RWPE2 (cell line): ENCODE data around the gene MYO3B.

Experiments
- ATAC-seq: fragments of 200-7000 bp; cut with Tn5 transposase; 3 replicates; pipeline ENCODE4 v1.9.1; 2021; ENCODE audit warnings: low read depth
- DNase-seq: peaks from one replicate; pipeline ENCODE4 v3.0.0-alpha.2; 2020; ENCODE audit warnings: low spot score
- H3K27ac ChIP-seq: fragments of 450-650 bp; 2 replicates; pipeline ENCODE4 v1.5.1; 2017; ENCODE audit warnings: mild to moderate bottlenecking; ENCODE audit not compliant: poor library complexity, severe bottlenecking
- H3K27me3 ChIP-seq: fragments of 250-450 bp; sonication (Bioruptor Pico); 2 replicates; pipeline ENCODE4 v1.5.1; 2021; ENCODE audit warnings: mild to moderate bottlenecking, moderate library complexity; ENCODE audit not compliant: insufficient read depth, poor library complexity, severe bottlenecking
- H3K36me3 ChIP-seq: fragments of 250-450 bp; sonication (Bioruptor Pico); 2 replicates; pipeline ENCODE4 v1.5.1; 2020; ENCODE audit warnings: low read depth, mild to moderate bottlenecking, moderate library complexity
- H3K4me1 ChIP-seq: fragments of 250-450 bp; sonication (Bioruptor Pico); 2 replicates; pipeline ENCODE4 v1.5.1; 2021; ENCODE audit warnings: mild to moderate bottlenecking, moderate library complexity; ENCODE audit not compliant: insufficient read depth, poor library complexity, severe bottlenecking
- H3K4me3 ChIP-seq: fragments of 250-450 bp; sonication (Bioruptor Pico); 2 replicates; pipeline ENCODE4 v1.5.1; 2021; ENCODE audit warnings: mild to moderate bottlenecking, moderate library complexity; ENCODE audit not compliant: severe bottlenecking
- H3K9me3 ChIP-seq: fragments of 250-450 bp; sonication (Bioruptor Pico); 2 replicates; pipeline ENCODE4 v1.5.1; 2021; ENCODE audit warnings: mild to moderate bottlenecking, moderate library complexity; ENCODE audit not compliant: severe bottlenecking
- CTCF ChIP-seq: fragments of 450-650 bp; IDR thresholded peaks from one replicate; pipeline ENCODE4 v1.5.1; 2017; ENCODE audit warnings: mild to moderate bottlenecking, moderate library complexity; ENCODE audit not compliant: poor library complexity, severe bottlenecking

MYO3B gene

DNA sequence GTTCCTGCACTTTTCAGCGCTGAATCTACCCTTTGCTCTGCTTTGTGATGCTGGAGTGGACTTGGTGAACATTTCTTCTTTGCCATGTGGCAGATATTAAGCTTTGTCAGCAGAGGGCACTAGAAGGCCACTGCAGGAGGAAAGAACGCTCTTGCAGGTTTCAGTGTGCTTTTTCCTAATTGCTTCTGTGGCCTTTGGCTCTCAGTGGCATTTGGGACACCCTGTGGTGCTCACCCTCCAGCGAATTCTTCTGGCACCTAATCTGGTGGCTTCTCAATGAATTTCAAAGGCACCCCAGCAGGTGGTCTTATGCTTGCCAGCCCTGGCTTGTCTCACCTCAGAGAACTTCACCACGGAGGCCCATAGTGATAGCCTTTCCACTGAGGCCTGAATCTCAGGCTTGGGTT is 146.7 kb downstream of the MYO3B start:
- peak; percentile 61; the same call in 2 of the 3 replicates for ATAC-seq
- H3K9me3 ChIP-seq: no peaks in the 10 kb centered on the region
- DNase-seq: no peak
- no peak overlapping the region for H3K4me3 ChIP-seq
- peak; percentile 81 for TF ChIP-seq CTCF
- no peak overlapping the region for H3K27ac ChIP-seq
- no peaks in the 10 kb centered on the region for H3K27me3 ChIP-seq
- peaks cover 4% of the 10 kb centered on the region for H3K4me1 ChIP-seq
- H3K36me3 ChIP-seq: no peaks in the 10 kb centered on the region

GRCh38 chr2:170330881-170331280 is 152.9 kb downstream of the MYO3B start:
- DNase-seq: no peak
- Histone ChIP-seq H3K4me1 (no peaks in the 10 kb centered on the region), H3K36me3 (no peaks in the 10 kb centered on the region), H3K9me3 (no peaks in the 10 kb centered on the region), H3K4me3 (no peak overlapping the region), H3K27me3 (no peaks in the 10 kb centered on the region), H3K27ac (no peak overlapping the region)
- no peak for TF ChIP-seq CTCF
- no peak for ATAC-seq

GRCh38 chr2:170332676-170333402 is 154.9 kb downstream of the MYO3B start:
- H3K27me3 ChIP-seq: no peaks in the 10 kb centered on the region
- no peaks in the 10 kb centered on the region for H3K36me3 ChIP-seq
- no peak overlapping the region for H3K27ac ChIP-seq
- TF ChIP-seq CTCF: no peak
- no peak overlapping the region for H3K4me3 ChIP-seq
- no peaks in the 10 kb centered on the region for H3K4me1 ChIP-seq
- ATAC-seq: no peak
- DNase-seq: no peak
- H3K9me3 ChIP-seq: no peaks in the 10 kb centered on the region

- H3K4me3 ChIP-seq: no peak overlapping the region
- H3K36me3 ChIP-seq: no peaks in the 10 kb centered on the region
- DNase-seq (no peak), ATAC-seq (no peak)
- H3K27ac ChIP-seq: no peak overlapping the region
- no peaks in the 10 kb centered on the region for H3K27me3 ChIP-seq
- H3K9me3 ChIP-seq: no peaks in the 10 kb centered on the region
- TF ChIP-seq CTCF: no peak
- no peaks in the 10 kb centered on the region for H3K4me1 ChIP-seq
These were observed 157.4 kb downstream of the MYO3B start for GRCh38 chr2:170335351-170335750.

DNA sequence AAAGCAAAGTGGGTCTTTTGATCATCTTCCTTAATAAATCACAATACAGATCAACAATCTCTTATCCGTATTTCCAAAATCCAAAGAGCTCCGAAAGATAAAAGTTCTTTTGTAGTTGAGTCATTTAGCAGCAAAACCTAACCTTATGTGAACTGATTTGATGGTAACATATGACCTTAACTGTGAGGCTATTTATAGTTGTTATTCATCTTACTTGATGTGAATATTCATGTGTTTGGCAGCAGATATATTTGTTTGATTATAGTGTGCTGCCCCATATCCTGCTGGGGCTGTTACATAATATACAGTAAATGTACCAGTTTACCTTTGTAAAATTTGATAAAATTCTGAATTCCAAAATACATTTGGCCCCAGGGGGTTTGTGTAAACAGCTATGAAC is 158.5 kb downstream of the MYO3B start:
- Histone ChIP-seq H3K27me3 (no peaks in the 10 kb centered on the region), H3K4me1 (no peaks in the 10 kb centered on the region), H3K27ac (no peak overlapping the region), H3K9me3 (no peaks in the 10 kb centered on the region), H3K4me3 (no peak overlapping the region), H3K36me3 (no peaks in the 10 kb centered on the region)
- no peak for TF ChIP-seq CTCF
- DNase-seq (no peak), ATAC-seq (no peak)
